GM19043 (cell line): ENCODE measurements around the gene ABCB4.
A peak's percentile ranks its signal among the peaks of the same experiment; 100 is the strongest.

Source experiments
- ATAC-seq: cut with Tn5 transposase; IDR thresholded peaks from one replicate; pipeline ENCODE4 v1.9.1; 2021; ENCODE audit warnings: low read depth; ENCODE audit not compliant: unreplicated experiment

Gene ABCB4

GRCh38 chr7:87427288-87427687 lies 48.2 kb downstream of the ABCB4 start:
- no peak for ATAC-seq

- ATAC-seq = peak; percentile 76
These were observed 49.3 kb downstream of the ABCB4 start for GRCh38 chr7:87426160-87426559.

GRCh38 chr7:87424075-87424474 lies 51.4 kb downstream of the ABCB4 start:
- ATAC-seq = no peak

- ATAC-seq = no peak
These were observed 55.3 kb downstream of the ABCB4 start for GRCh38 chr7:87420173-87420572.

GRCh38 chr7:87416682-87417587 lies 58.5 kb downstream of the ABCB4 start:
- ATAC-seq = peak; percentile 69

- no peak for ATAC-seq
These were observed 60.7 kb downstream of the ABCB4 start for GRCh38 chr7:87414794-87415188.

GRCh38 chr7:87413951-87414793 lies 61.3 kb downstream of the ABCB4 start:
- no peak for ATAC-seq

GRCh38 chr7:87413029-87413428 lies 62.5 kb downstream of the ABCB4 start:
- ATAC-seq = no peak

GRCh38 chr7:87411186-87411585 lies 64.3 kb downstream of the ABCB4 start:
- ATAC-seq = no peak

GRCh38 chr7:87404674-87405073 lies 70.8 kb downstream of the ABCB4 start:
- ATAC-seq = no peak

GRCh38 chr7:87398446-87398845 lies 77.0 kb downstream of the ABCB4 start:
- no peak for ATAC-seq

- ATAC-seq = no peak
These were observed 79.9 kb downstream of the ABCB4 start for GRCh38 chr7:87395442-87396020.

- ATAC-seq = no peak
These were observed 84.3 kb downstream of the ABCB4 start for GRCh38 chr7:87391020-87391701.

- no peak for ATAC-seq
These were observed 94.6 kb downstream of the ABCB4 start for GRCh38 chr7:87380905-87381304.

GRCh38 chr7:87375662-87376435 lies 99.6 kb downstream of the ABCB4 start:
- no peak for ATAC-seq

GRCh38 chr7:87370660-87371180 lies 104.8 kb downstream of the ABCB4 start:
- no peak for ATAC-seq

- ATAC-seq = no peak
These were observed 106.3 kb downstream of the ABCB4 start for GRCh38 chr7:87369216-87369615.

- ATAC-seq = no peak
These were observed 111.2 kb downstream of the ABCB4 start for GRCh38 chr7:87364246-87364645.

- ATAC-seq = no peak
These were observed 112.1 kb downstream of the ABCB4 start for GRCh38 chr7:87363342-87363741.

- ATAC-seq = no peak
These were observed 114.2 kb downstream of the ABCB4 start for GRCh38 chr7:87361320-87361719.
